IPS-20b (cell line): Measurements from ENCODE around the gene BOLA3.

Source experiments
- H3K27ac ChIP-seq: one replicate; pipeline ENCODE4 v1.5.1; 2013; ENCODE audit warnings: low read length
- H3K27me3 ChIP-seq: 2 replicates; pipeline ENCODE4 v1.6.1; 2013; ENCODE audit warnings: mild to moderate bottlenecking, low read length, inconsistent platforms; ENCODE audit not compliant: insufficient read depth
- H3K36me3 ChIP-seq: 2 replicates; pipeline ENCODE4 v1.6.1; 2013; ENCODE audit warnings: low read depth, mild to moderate bottlenecking, inconsistent platforms, low read length, moderate library complexity; ENCODE audit not compliant: insufficient read depth
- H3K4me1 ChIP-seq: 2 replicates; pipeline ENCODE4 v1.6.1; 2013; ENCODE audit warnings: mild to moderate bottlenecking, control low read depth, inconsistent platforms, low read length, moderate library complexity; ENCODE audit not compliant: insufficient read depth
- H3K4me3 ChIP-seq: 2 replicates; pipeline ENCODE4 v1.5.1; 2013; ENCODE audit warnings: mild to moderate bottlenecking, low read length, inconsistent platforms
- H3K9ac ChIP-seq: 2 replicates; pipeline ENCODE4 v1.6.1; 2013; ENCODE audit warnings: low read depth, mild to moderate bottlenecking, inconsistent platforms, low read length, moderate library complexity
- H3K9me3 ChIP-seq: 2 replicates; pipeline ENCODE4 v1.6.1; 2013; ENCODE audit warnings: mild to moderate bottlenecking, low read depth, low read length, inconsistent platforms; ENCODE audit not compliant: insufficient read depth

The BOLA3 gene

DNA sequence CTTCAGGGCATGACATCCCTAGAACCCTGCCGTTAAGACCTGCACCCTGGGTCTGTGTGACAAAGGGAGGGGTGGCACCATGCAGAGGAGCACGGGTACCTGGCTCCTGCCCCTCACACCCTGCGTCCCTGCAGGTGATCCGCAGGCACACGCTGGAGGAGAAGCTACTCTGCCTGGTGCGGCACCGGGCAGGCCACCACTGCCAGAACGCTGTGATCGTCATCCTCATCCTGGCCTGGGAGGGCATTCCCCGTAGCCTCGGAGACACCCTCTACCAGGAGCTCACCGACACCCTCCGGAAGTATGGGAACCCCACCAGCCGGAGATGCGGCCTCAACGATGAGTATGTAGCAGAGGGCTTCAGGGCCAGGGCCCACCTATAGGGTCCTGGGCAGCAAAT, 60.0 kb downstream of the BOLA3 start:
- H3K9ac ChIP-seq = no peak overlapping the region
- H3K4me3 ChIP-seq = no peak overlapping the region
- H3K4me1 ChIP-seq = no peaks in the 10 kb centered on the region
- no peak overlapping the region for H3K27ac ChIP-seq
- H3K27me3 ChIP-seq = no peaks in the 10 kb centered on the region
- H3K36me3 ChIP-seq = peaks cover 68% of the 10 kb centered on the region
- H3K9me3 ChIP-seq = no peaks in the 10 kb centered on the region

- no peak overlapping the region for H3K27ac ChIP-seq
- H3K9ac ChIP-seq = no peak overlapping the region
- H3K4me3 ChIP-seq = no peak overlapping the region
- H3K9me3 ChIP-seq = no peaks in the 10 kb centered on the region
- H3K4me1 ChIP-seq = no peaks in the 10 kb centered on the region
- peaks cover 65% of the 10 kb centered on the region for H3K36me3 ChIP-seq
- H3K27me3 ChIP-seq = no peaks in the 10 kb centered on the region
Observed at GRCh38 chr2:74086021-74086420, 61.7 kb downstream of the BOLA3 start.
